ENCODE measurements around the gene EPM2A. TPM values are rescaled to one million over a fixed set of nuclear protein-coding genes. Genes with fewer than 3 reads are reported as not detected.

EPM2A gene
- total RNA-seq, 4 donors from 2014 or later: 2.4 to 24.4 (median 6.6) TPM

DNA sequence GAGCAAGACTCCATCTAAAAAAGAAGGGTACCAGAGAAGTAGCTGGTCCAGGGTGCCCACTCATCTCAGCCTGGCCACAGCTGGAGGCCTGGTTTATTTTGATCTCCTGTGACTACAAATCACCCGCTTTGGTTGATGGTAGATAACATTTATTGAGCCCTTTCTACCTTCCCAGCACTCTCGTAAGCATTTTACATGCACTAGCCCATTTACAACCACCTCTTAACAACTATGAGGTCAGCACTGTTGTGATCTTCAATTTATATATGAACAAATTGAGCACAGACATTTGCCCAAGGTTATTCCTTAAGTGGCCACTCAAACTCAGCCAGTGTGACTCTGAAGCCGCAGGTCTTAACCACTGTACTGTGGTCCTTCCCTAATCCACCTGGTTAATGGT is 104.7 kb downstream of the EPM2A start:
- Histone ChIP-seq H3K9me3 (no peaks in the 10 kb centered on the region), H3K4me3 (no peak overlapping the region), H3K36me3 (peaks cover 0 to 19% (median 0%) of the 10 kb centered on the region in 3 donors), H3K4me1 (no peaks in the 10 kb centered on the region), H3K27ac (no peak overlapping the region), H3K27me3 (no peaks in the 10 kb centered on the region)
- intact Hi-C loops (cut with DNase I): no loop called here
- TF ChIP-seq, protein P1, sequence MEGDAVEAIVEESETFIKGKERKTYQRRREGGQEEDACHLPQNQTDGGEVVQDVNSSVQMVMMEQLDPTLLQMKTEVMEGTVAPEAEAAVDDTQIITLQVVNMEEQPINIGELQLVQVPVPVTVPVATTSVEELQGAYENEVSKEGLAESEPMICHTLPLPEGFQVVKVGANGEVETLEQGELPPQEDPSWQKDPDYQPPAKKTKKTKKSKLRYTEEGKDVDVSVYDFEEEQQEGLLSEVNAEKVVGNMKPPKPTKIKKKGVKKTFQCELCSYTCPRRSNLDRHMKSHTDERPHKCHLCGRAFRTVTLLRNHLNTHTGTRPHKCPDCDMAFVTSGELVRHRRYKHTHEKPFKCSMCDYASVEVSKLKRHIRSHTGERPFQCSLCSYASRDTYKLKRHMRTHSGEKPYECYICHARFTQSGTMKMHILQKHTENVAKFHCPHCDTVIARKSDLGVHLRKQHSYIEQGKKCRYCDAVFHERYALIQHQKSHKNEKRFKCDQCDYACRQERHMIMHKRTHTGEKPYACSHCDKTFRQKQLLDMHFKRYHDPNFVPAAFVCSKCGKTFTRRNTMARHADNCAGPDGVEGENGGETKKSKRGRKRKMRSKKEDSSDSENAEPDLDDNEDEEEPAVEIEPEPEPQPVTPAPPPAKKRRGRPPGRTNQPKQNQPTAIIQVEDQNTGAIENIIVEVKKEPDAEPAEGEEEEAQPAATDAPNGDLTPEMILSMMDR (IDR thresholded peaks at IDR 0.05): no peak
- TF ChIP-seq POLR2A (IDR thresholded peaks at IDR 0.05): no peak
- 97 to 98% methylated on average over 3 of the region's 3 CpGs for WGBS, 2 donors
- no peak for DNase-seq

- no peak for DNase-seq
- H3K36me3 ChIP-seq: peaks cover 0 to 19% (median 0%) of the 10 kb centered on the region in 3 donors
- H3K4me3 ChIP-seq: no peak overlapping the region
- intact Hi-C loops (cut with DNase I): no loop called here
- H3K4me1 ChIP-seq: no peaks in the 10 kb centered on the region
- no peak overlapping the region for H3K27ac ChIP-seq
- H3K9me3 ChIP-seq: no peaks in the 10 kb centered on the region
- no peaks in the 10 kb centered on the region for H3K27me3 ChIP-seq
- TF ChIP-seq POLR2A (IDR thresholded peaks at IDR 0.05): no peak
- TF ChIP-seq, protein P1 (IDR thresholded peaks at IDR 0.05): no peak
- 75 to 80% methylated on average over 2 to 3 of the region's 4 CpGs for WGBS, 2 donors
Observed at GRCh38 chr6:145629478-145629877, 105.8 kb downstream of the EPM2A start.

- Histone ChIP-seq H3K4me1 (no peaks in the 10 kb centered on the region), H3K9me3 (no peaks in the 10 kb centered on the region), H3K27ac (no peak overlapping the region), H3K27me3 (no peaks in the 10 kb centered on the region), H3K4me3 (no peak overlapping the region), H3K36me3 (peaks cover 0 to 19% (median 0%) of the 10 kb centered on the region in 3 donors)
- WGBS, 2 donors: 90 to 94% methylated on average over 4 to 7 of the region's 17 CpGs
- intact Hi-C loops (cut with DNase I): no loop called here
- no peak for DNase-seq
- TF ChIP-seq POLR2A (IDR thresholded peaks at IDR 0.05): no peak
- TF ChIP-seq, protein P1 (IDR thresholded peaks at IDR 0.05): no peak
Observed at GRCh38 chr6:145627451-145627850, 107.9 kb downstream of the EPM2A start.

DNA sequence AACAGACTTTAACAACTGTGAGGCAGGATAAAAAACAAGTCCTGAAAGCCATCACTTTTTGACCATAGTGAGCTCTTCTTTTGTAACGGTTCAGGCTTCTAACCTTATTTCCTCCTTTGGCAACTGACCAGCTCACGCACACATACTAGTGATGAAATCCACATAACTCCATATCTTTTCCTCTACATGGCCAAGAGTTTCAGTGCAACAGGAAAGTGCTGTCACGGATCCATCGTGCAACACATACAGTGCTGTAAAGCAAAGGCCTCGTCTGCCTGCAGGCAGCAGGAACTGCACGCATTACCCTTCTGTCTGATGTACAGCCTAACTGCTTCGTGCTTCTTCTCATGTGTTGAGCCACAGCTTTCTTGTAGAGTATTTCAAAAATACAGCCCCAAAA is 108.5 kb downstream of the EPM2A start:
- H3K4me1 ChIP-seq: no peaks in the 10 kb centered on the region
- H3K27ac ChIP-seq: no peak overlapping the region
- DNase-seq: no peak
- TF ChIP-seq, protein P1 (IDR thresholded peaks at IDR 0.05): no peak
- TF ChIP-seq POLR2A (IDR thresholded peaks at IDR 0.05): no peak
- intact Hi-C loops (cut with DNase I): no loop called here
- 74 to 76% methylated on average over 6 to 7 of the region's 7 CpGs for WGBS, 2 donors
- H3K4me3 ChIP-seq: no peak overlapping the region
- H3K9me3 ChIP-seq: no peaks in the 10 kb centered on the region
- peaks cover 0 to 19% (median 0%) of the 10 kb centered on the region in 3 donors for H3K36me3 ChIP-seq
- no peaks in the 10 kb centered on the region for H3K27me3 ChIP-seq

- intact Hi-C loops (cut with DNase I): no loop called here
- no peak for DNase-seq
- 85 to 93% methylated on average over 1 of the region's 1 CpG for WGBS, 2 donors
Observed at GRCh38 chr6:145623231-145623630, 112.1 kb downstream of the EPM2A start.

More at GRCh38 chr6:145623231-145623630, 112.1 kb downstream of the EPM2A start:
- Histone ChIP-seq H3K27me3 (no peaks in the 10 kb centered on the region), H3K4me1 (no peaks in the 10 kb centered on the region), H3K36me3 (peaks cover 0 to 10% (median 0%) of the 10 kb centered on the region in 3 donors), H3K27ac (no peak overlapping the region), H3K9me3 (no peaks in the 10 kb centered on the region), H3K4me3 (no peak overlapping the region)
- TF ChIP-seq, protein P1 (IDR thresholded peaks at IDR 0.05): no peak
- no peak for TF ChIP-seq POLR2A (IDR thresholded peaks at IDR 0.05)
